Stimulated activated CD4-positive, alpha-beta T cell treated with anti-CD3 and anti-CD28 coated beads, Interleukin-15, amount 100 ng/mL, for 48 hours (primary cell): Measurements from ENCODE around the gene SELENOW.
"Not testable (repeated sequence)": the region's sequence is repeated elsewhere in the genome, so short reads cannot be mapped to it uniquely, and the experiment has no call there.

Source experiments
- DNase-seq, 2 donors: peaks; one replicate each; pipeline ENCODE4 v3.0.0-alpha.2; 2020; ENCODE audit warnings: low read depth in 2 of 2

Gene SELENOW

DNA sequence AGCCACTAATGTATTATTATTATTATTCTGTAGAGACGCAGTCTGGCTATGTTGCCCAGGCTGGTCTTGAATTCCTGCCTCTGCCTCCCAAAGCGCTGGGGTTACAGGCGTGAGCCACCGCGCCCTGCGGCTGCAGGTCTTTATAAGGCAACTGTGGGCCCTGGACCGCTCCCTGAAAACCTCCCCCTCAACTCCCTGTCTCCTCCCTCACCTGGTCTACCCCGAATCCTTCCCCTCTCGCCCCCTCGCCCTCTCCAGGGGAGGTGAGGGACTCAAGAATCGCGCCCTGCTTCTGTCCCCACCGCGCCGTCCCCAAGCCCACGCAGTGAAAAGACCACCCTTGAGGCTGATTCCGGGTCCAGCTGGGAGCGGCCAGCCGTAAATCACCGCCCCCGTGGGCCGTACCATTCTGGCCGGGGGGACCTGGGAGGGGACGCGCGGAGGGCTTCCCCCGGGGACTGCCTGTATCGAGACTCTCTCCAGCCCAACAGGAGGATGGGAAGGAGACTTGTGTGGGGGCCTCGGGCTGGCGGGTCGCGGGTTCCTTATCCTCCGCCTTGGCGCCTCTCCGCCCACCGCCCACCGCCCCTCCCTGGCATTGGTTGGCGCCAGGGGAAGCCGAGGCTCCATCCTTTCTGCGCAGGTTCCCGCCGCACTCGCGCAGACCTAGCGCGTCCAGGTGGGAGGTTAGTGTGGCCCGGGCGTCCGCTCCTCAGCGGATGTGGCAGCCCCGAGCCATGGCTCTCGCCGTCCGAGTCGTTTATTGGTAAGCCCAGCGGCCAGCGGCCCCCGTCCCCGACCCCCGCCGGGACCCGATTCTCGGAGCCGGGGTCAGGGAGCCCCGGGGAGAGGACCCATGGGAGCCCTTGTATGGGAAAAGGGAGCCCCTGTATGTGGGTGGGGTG, at the start of gene SELENOW:
SELENOW (plus strand) TSS at position 655 of the 905 bp plus-strand sequence; CDS start at position 738, 83 bp downstream.
- DNase-seq: peak; percentile 63 to 67

DNA sequence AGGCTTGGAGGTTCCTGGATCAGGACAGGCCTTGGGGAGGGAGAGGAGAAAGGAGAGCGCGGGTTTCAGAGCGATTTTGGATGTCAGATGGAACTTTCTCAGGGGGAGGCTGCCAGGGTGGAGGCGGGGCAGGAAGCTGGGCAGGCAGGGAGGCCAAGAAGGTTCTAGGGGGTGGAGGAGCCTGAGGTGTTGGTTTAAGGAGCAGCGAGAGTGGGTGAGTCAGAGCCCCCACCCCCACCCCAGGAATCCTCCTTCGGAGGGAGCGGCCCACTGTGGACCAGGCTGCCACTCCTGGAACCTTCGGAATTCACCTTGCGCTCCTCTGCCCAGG, 49.1 kb upstream of the SELENOW start:
- DNase-seq: no peak

DNA sequence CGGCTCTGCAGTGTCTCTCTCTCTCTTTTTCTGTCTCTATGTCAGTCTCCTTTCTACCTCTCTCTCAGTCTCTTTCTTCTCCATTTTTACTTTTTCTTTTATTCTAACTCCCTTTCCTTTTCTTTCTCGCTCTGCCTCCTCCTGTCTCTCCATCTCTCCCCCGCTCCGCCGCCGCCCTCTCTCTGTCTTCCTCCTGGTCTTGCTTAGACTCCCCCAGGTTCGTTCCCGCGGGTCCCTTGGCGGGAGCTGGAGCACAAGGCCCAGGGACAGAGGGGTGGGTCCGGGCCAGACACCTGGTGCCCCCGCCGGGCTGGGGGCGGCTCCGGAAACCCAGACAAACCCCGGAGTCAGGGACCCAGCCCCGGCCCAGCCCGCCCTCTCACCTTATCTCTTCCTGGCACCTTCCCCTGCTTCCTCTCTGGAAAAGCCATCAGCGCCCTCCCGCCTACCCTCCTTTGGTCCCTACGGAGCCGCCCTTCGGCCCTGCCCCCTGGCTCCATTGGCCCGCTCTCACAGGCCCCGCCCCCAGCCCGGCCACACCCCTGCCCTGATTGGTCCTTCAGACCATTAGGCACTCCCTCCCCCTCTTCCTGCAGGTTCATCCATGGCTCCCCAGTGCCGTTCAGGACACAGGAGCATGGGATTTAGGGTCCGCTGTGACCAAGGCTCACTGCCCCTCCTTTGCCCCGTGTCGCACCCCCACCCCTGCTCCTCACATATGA, 48.5 kb upstream of the SELENOW start:
- DNase-seq: peak in 1 of 2 donors; percentile 71

DNA sequence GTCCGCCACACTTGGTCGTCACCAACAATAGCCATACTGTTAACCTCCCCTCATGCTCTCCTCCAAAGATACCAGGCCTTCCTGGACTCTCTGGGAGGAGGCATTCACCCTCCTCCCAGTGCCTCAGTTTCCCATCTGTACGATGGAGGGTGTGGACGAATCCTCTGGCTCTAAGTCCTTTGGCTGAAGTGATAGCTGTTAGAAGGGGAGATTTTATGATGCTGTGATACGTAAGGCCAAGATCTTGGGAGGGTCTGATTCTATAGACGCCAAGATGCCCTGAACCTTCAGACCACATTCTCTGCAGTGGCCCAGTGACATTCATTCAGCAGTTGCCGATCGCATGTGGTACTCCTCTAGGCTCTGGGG, 48.0 kb upstream of the SELENOW start:
- no peak for DNase-seq

DNA sequence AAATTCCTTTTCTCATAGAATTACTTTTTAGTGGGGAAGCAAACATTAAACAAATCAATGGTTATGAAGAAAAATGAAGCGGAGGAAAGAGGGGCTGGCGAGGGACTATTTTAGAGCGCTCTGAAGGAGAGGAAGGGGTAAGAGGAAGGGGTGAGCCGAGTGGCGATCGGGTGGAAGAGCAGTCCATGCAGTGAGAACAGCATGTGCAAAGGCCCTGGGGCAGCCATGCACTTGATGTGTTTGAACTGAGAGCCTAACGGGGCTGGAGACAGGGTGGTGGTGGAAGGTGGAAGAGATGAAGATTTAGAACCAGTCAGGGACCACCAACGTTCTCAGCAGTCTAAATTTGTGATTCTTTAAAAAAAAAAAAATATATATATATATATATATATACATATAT, 47.6 kb upstream of the SELENOW start:
- DNase-seq: no peak

DNA sequence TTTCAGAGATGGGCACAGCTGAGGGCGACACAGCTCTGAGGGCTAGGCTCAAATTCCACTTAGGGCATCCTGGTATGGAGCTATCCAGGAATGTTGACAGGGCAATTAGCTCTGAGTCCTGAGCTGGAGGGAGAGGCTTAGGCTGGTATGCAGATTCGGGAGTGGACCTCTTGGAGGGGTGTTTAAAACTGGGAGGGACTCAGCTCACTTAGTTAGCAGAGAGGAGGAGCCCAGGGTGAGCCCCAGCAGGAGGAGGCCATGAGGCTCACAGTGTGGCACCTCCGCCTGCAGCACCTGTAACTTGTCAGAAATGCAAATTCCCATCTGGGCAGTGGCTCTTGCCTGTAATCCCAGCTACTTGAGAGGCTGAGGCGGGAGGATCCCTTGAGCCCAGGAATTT, 43.4 kb upstream of the SELENOW start:
- no peak for DNase-seq

DNA sequence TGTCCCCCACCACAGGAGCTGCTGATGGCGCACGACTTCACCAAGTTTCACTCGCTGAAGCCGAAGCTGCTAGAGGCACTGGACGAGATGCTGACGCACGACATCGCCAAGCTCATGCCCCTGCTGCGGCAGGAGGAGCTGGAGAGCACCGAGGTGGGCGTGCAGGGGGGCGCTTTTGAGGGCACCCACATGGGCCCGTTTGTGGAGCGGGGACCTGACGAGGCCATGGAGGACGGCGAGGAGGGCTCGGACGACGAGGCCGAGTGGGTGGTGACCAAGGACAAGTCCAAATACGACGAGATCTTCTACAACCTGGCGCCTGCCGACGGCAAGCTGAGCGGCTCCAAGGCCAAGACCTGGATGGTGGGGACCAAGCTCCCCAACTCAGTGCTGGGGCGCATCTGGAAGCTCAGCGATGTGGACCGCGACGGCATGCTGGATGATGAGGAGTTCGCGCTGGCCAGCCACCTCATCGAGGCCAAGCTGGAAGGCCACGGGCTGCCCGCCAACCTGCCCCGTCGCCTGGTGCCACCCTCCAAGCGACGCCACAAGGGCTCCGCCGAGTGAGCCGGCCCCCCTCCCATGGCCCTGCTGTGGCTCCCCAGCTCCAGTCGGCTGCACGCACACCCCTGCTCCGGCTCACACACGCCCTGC, 37.5 kb upstream of the SELENOW start:
- DNase-seq: no peak

DNA sequence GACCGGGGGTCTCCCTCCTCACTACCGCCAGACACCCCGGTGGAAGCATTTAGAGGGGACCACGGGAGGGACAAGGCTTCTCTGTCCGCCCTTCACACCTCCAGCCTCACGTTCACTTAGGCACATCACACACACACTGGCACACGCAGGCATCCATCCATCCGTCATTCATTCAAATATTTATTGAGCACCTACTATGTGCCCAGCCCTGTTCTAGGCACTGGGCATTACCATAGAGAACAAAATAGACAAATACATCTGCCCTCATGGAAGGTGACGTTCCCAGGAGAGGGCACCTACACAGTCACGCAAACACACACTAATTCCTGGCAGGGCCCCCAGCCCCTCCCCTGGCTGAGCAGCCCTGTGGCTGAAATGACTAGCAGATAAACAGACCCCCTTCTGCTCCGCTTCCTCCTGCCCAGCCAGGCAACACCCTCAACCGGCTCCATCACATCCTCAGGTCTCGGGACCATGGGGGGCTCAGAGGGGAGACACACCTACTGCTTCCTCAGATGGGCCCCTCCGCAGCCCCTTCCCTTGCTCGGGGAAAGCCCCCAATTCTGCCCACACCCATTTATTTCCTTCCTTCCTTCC, 36.9 kb upstream of the SELENOW start:
- DNase-seq: no peak

DNA sequence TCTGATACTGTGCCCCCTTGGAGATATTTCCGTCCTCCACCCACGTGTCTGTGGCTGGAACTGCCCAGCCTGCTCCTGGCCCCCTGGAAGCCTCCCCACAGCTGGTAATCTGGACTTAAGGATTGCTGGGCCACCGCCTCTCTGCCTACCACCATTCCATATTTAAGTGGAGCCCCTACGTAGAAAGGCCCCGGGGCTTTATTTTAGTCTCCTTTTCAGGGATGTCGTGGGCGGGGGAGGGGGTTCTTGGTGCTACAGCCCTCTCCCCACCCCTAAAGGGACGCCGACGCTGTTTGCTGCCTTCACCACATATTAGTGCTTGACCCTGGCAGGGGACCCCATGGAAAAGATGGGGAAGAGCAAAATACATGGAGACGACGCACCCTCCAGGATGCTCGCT, 35.9 kb upstream of the SELENOW start:
- DNase-seq: no peak

DNA sequence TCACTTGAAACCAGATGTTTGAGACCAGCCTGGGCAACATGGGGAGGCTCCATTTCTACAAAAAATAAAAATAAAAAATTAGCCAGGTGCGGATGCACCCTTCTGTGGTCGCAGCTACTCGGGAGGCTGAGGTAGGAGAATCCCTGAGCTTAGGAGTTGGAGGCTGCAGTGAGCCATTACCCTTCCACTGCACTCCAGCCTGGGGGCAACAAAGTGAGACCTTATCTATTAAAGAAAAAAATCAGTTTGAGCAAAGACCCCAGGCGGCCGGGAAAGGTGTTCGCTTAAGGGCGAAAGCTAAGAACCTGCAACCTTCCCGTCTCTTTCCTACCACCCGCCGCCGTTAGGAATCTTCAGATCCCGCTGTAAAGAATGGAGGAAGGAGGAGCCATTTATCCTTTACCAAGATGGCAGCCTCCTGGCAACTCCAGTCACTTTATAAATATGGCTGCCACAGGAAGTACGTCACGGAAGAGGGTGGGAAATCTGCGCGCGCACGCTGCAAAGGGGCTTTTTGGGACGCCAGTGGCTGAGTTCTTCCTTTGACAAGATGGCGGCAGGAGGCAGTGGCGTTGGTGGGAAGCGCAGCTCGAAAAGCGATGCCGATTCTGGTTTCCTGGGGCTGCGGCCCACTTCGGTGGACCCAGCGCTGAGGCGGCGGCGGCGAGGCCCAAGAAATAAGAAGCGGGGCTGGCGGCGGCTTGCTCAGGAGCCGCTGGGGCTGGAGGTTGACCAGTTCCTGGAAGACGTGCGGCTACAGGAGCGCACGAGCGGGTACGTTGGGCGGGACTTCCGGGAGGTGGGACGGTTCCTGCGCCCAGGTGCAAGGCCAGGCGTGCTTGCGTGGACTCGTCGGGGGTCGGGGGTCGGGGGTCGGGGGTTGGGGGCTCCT, 33.2 kb upstream of the SELENOW start, which contains the start of gene NOP53:
NOP53 (plus strand) TSS at position 537 of the 892 bp plus-strand sequence; CDS start at position 551, 14 bp downstream.
- DNase-seq: peak; percentile 91 to 96

DNA sequence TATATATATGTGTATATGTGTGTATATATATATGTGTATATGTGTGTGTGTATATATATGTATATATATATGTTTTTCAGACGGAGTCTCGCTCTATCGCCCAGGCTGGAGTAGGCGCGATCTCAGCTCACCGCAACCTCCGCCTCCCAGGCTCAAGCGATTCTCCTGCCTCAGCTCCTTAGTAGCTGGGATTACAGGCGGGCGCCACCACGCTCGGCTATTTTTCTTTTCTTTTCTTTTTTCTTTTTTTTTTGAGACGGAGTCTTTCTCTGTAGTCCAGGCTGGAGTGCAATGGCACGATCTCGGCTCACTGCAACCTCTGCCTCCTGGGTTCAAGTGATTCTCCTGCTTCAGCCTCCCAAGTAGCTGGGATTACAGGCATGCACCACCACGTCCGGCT, 32.4 kb upstream of the SELENOW start:
- DNase-seq: not testable (repeated sequence)

DNA sequence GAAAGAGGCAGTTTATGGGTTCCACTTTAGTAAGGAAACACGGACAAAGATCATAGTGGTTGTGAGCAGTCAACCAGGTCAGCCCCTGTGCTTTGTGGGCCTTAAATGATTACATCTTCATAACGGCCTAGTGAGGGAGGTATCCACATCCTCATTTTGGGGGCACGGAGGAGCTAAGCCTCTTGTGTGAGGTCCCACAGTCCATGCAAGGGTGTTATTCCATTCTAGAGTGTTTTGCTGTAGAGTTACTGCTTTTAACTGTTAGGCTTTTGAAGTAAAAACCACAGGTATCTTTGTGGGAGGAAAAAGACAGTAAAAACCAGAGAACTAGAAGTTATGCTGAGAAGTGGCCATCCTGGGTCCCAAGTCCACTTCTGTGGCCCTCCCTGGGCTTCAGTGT, 29.2 kb upstream of the SELENOW start:
- no peak for DNase-seq

DNA sequence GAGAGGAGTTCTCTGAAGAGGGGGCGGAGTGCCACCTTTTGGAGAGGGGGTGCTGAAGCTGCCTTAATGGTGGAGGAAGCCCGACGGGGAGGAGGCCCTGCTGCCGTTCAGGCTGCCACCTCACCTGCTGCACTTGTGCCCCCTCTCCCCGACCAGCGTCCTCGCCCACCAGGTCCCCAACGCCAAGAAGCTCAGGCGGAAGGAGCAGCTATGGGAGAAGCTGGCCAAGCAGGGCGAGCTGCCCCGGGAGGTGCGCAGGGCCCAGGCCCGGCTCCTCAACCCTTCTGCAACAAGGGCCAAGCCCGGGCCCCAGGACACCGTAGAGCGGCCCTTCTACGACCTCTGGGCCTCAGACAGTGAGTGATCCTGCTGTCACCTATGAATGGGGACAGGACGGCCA, 27.8 kb upstream of the SELENOW start:
- no peak for DNase-seq

DNA sequence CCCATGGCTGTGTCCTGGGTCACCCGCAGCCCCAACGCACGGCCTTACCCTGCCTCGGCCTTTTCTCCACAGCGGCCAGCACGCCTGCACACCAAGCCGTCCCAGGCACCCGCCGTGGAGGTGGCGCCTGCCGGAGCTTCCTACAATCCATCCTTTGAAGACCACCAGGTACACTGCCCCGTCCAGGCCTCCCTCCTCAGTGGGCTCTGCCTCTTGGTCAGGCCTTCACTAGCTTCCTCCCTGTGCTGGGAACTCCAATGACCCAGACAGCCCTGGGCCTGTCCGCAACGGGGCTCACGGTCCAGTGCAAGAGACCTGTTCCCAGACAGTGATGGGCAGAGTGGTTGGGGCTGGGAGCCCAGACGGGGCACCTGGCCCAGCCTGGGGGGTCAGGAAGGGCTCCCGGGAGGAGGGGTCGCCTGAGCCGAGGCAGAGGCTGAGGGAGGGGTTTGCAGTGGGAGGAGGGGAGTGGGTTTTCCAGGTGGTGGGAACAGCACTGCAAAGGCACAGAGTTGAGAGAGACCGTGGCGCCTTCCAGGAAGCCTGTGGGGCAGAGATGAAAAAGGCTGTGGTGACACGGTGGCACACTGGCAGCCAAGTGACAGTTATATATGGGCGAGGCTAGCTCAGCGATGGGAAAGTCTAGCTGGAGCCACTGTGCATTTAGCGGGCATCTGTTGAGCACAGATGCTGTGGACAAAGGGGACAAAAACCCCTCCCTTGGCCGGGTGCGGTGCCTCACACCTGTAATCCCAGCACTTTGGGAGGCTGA, 25.9 kb upstream of the SELENOW start:
- DNase-seq: no peak

DNA sequence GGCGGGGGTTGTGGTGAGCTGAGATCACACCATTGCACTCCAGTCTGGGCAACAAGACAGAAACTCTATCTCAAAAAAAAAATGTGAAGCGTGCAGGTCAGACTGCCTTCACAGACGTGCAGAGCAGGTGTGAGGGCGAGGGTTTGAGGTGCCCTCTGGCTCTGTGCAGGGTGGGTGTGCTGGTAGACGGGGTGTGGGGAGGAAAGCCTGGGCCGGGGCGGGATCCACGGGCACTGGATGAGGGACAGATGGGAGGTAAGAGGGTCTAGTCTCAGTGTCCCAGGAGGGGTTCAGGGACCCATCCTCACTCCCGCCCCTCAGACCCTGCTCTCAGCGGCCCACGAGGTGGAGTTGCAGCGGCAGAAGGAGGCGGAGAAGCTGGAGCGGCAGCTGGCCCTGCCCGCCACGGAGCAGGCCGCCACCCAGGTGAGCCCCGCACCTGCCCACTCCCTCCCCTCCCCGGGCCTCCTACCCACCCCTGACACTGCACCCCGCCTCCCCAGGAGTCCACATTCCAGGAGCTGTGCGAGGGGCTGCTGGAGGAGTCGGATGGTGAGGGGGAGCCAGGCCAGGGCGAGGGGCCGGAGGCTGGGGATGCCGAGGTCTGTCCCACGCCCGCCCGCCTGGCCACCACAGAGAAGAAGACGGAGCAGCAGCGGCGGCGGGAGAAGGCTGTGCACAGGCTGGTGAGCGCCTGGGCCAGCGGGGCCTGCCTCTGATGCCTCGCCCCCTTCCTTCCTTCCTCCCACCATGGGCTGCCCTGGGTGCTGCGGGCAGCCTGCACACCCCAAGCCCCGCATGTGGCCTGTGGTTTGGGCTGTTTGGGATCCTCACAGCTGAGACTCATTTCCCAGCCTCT, 24.1 kb upstream of the SELENOW start:
- no peak for DNase-seq

DNA sequence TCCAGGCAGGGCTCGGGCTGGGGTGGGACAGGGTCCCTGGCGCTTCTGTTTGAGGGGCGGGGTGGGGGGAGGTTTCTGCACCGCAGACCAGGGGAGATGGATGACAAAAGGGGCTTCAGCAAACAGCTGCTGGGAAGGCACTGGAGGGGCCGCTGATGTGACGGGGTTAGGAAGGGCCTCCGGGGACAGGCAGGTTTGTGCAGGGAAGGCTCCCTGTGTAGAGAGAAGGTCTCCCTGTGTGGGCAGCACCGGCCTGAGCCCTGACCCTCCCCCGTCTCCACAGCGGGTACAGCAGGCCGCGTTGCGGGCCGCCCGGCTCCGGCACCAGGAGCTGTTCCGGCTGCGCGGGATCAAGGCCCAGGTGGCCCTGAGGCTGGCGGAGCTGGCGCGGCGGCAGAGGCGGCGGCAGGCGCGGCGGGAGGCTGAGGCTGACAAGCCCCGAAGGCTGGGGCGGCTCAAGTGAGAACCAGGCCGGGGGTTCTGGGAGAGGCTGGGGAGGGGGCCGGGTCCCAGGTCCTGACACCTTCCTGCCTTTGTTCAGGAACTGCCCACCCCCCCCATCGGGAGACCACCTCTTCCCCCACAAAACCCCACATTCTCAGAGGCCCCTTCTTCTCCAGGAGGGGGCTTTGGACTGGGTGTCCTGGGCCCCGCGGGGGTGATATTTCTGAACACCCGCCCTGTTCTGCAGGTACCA, 23.3 kb upstream of the SELENOW start:
- DNase-seq: no peak

DNA sequence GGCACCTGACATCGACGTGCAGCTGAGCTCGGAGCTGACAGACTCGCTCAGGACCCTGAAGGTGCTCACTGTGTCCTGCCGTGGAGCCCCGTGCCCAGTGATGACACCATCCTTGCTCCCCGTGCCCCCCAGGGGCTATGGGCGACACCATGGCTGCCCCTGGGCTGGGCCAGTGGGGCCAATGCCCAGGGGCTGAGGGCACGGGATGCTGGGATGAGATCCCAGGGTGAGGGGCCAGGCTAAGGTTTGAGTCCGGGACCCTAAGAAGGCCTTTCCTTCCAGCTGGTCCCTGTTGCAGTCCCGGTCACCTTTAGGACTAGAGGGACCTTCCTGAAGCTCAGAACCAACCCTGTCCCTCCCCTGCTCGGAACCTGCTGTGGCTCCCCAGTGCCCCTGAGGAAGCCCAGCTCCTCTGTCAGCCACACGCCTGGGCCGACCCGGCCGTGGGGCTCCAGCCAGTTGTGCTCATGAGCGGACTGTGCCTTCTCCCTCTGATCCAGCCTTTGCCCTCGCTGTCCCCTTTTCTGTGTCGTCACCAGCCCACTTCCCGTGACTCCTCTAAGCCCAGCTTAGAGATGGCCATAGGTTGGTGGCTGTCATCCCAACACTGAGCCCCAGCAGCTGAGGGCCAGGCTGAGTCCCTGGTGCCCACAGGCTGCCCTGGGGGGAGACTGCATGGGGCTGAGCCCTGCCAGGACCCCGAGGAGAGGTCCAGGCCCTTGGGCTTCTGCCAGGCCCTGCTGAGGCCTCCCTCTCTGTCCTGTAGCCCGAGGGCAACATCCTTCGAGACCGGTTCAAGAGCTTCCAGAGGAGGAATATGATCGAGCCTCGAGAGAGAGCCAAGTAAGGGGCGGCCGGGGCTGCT, 22.5 kb upstream of the SELENOW start:
- no peak for DNase-seq

DNA sequence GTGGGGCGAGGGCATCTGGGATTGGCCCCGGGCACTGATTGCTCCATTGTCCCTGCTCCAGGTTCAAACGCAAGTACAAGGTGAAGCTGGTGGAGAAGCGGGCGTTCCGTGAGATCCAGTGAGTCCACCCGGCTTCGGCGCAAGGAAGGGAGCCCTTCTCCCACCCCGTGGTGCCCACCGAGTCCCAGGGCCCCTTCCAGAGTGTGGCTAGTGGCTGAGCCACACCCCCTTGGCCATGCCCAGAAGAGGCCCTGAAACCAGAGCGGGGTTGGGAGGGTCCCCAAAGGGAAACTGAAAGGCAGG, 21.9 kb upstream of the SELENOW start:
- DNase-seq: no peak
